Upper lobe of left lung (tissue), 4 donors: ENCODE measurements around the gene OTOF.

Source experiments
- CTCF ChIP-seq, 6 experiments: fragments of 450-650 bp in 4 of 6; fragments of 200-600 bp in 2 of 6; sonication (generic) in 2 of 6; IDR thresholded peaks; one replicate each; pipeline ENCODE4 v1.5.1; 2016 to 2019; ENCODE audit warnings: antibody characterized with exemption in 6 of 6
- POLR2AphosphoS5 ChIP-seq, 2 donors: sonication (generic); formaldehyde crosslinking; IDR thresholded peaks; one replicate each; pipeline ENCODE4 v1.5.1; 2017; ENCODE audit warnings: antibody characterized with exemption in 2 of 2

- no peak for TF ChIP-seq POLR2AphosphoS5 (IDR thresholded peaks at IDR 0.05)
- no peak for TF ChIP-seq CTCF (IDR thresholded peaks at IDR 0.05)
These were observed 13.7 kb upstream of the OTOF start for GRCh38 chr2:26491563-26492167.
